ENCODE data around the gene RIN3. TPM values are rescaled to one million over a fixed set of nuclear protein-coding genes. Genes with fewer than 3 reads are reported as not detected.

RIN3 gene
- total RNA-seq, 1 experiment from 2014 or later, result 1.5 TPM

DNA sequence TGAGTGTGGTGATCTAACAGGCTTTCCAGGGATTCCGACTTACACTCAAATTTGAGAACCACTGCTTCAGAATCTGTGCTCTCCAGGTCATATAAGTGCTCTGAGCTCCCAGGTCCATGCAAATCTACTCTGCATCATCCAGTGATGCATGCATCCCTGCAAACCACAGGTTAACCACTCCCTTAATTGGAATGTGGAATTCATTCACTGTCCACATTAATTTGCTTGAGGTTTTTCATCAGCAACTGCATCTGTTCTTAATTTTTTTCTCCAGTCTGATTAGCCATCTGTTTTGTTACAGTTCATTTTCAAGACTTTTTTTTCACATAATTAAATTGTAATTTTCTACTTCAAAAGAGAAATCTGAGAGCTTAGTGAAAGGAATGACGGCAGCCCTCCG, 43.4 kb upstream of the RIN3 start:
- H3K4me3 Mint-ChIP-seq, result no peak overlapping the region
- no peak overlapping the region for H3K56ac ChIP-seq (ENCODE audit: insufficient read length, low read depth, low read length)
- no peak overlapping the region for H4K91ac ChIP-seq (ENCODE audit: insufficient read length, low read depth, low read length)
- peaks cover 0 to 14% (median 0%) of the 10 kb centered on the region in 3 experiments; a peak in 4 of 7 replicates for H3K36me3 Mint-ChIP-seq (ENCODE audit: insufficient read depth in 1 of 3, low read depth in 3 of 3)
- no peaks in the 10 kb centered on the region for H3K23me2 ChIP-seq (ENCODE audit: insufficient read length, low read depth, low read length, poor library complexity, severe bottlenecking)
- H3K4ac ChIP-seq (ENCODE audit: low read depth, low read length), result no peak overlapping the region
- no peak overlapping the region for H2BK12ac ChIP-seq (ENCODE audit: insufficient read length, low read depth, low read length)
- H3K4me1 Mint-ChIP-seq, result peaks cover 39 to 43% of the 10 kb centered on the region in 2 experiments
- H2BK120ac ChIP-seq (ENCODE audit: low read depth, low read length, poor library complexity, severe bottlenecking), result no peak overlapping the region
- H4K20me1 ChIP-seq (ENCODE audit: control insufficient read depth, insufficient read depth, insufficient read length), result no peaks in the 10 kb centered on the region
- no peak overlapping the region for H2BK5ac ChIP-seq (ENCODE audit: insufficient read length, low read length)
- H3K27me3 ChIP-seq (ENCODE audit: insufficient read depth, low read length), result no peaks in the 10 kb centered on the region
- H3K23ac ChIP-seq (ENCODE audit: insufficient read length, low read depth, low read length), result no peak overlapping the region
- H2AFZ ChIP-seq (ENCODE audit: low read length), result no peak overlapping the region
- peaks cover 11% of the 10 kb centered on the region for H3K4me1 ChIP-seq (ENCODE audit: insufficient read depth, low read length)
- H3K27ac ChIP-seq (ENCODE audit: insufficient read length, low read depth, low read length), result no peak overlapping the region
- DNase-seq, result no peak
- no peak overlapping the region for H2AK5ac ChIP-seq (ENCODE audit: insufficient read length, low read length)
- H4K5ac ChIP-seq (ENCODE audit: insufficient read length, low read depth, low read length), result no peak overlapping the region
- peaks cover 15 to 17% of the 10 kb centered on the region in 2 experiments for H3K9me3 Mint-ChIP-seq
- no peak overlapping the region for H3K18ac ChIP-seq (ENCODE audit: insufficient read length, low read depth, low read length)
- H3K9ac ChIP-seq (ENCODE audit: extremely low read depth, insufficient read length, low read length), result no peak overlapping the region
- no peak overlapping the region for H3K4me2 ChIP-seq (ENCODE audit: insufficient read depth, insufficient read length, low read length)
- no peaks in the 10 kb centered on the region for H3K9me3 ChIP-seq (ENCODE audit: control insufficient read depth, low read depth, low read length)
- H3K79me2 ChIP-seq (ENCODE audit: insufficient read depth, low read length), result no peaks in the 10 kb centered on the region
- no peak overlapping the region for H3K14ac ChIP-seq (ENCODE audit: insufficient read depth, low read length)
- no peak overlapping the region for H4K8ac ChIP-seq (replicated peaks; ENCODE audit: insufficient read length, low read depth, low read length)
- no peak overlapping the region for H3T11ph ChIP-seq (ENCODE audit: low read length)
- no peak overlapping the region for H3K27ac Mint-ChIP-seq
- peaks cover 6% of the 10 kb centered on the region for H3K27me3 Mint-ChIP-seq (ENCODE audit: low read depth)
- TF ChIP-seq, protein P1, sequence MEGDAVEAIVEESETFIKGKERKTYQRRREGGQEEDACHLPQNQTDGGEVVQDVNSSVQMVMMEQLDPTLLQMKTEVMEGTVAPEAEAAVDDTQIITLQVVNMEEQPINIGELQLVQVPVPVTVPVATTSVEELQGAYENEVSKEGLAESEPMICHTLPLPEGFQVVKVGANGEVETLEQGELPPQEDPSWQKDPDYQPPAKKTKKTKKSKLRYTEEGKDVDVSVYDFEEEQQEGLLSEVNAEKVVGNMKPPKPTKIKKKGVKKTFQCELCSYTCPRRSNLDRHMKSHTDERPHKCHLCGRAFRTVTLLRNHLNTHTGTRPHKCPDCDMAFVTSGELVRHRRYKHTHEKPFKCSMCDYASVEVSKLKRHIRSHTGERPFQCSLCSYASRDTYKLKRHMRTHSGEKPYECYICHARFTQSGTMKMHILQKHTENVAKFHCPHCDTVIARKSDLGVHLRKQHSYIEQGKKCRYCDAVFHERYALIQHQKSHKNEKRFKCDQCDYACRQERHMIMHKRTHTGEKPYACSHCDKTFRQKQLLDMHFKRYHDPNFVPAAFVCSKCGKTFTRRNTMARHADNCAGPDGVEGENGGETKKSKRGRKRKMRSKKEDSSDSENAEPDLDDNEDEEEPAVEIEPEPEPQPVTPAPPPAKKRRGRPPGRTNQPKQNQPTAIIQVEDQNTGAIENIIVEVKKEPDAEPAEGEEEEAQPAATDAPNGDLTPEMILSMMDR (conservative IDR thresholded peaks at IDR 0.05), result no peak
- H3K79me1 ChIP-seq (ENCODE audit: insufficient read depth, low read depth, low read length, poor library complexity, severe bottlenecking), result no peaks in the 10 kb centered on the region
- WGBS (ENCODE audit: extremely low coverage, insufficient read length, low lambda C conversion rate), result no CpG with 5 or more reads among the region's 3 CpGs
- H2BK20ac ChIP-seq (ENCODE audit: low read depth, low read length, poor library complexity, severe bottlenecking), result no peak overlapping the region
- H2BK15ac ChIP-seq (ENCODE audit: low read depth, low read length), result no peak overlapping the region
